Type B pancreatic cell (in vitro differentiated cells): ENCODE data around the gene TMEM178B. TPM values are rescaled to one million over a fixed set of nuclear protein-coding genes. Genes with fewer than 3 reads are reported as not detected.

Experiments used
- DNase-seq: peaks from one replicate; pipeline ENCODE4 v3.0.0; 2021; ENCODE audit warnings: mixed read lengths; ENCODE audit not compliant: unreplicated experiment; ENCODE audit errors: extremely low spot score
- H3K27ac Mint-ChIP-seq: 2 replicates; pipeline ENCODE4 v1.8.0; 2021; ENCODE audit warnings: mild to moderate bottlenecking, mixed read lengths
- H3K27me3 Mint-ChIP-seq: 2 replicates; pipeline ENCODE4 v1.8.0; 2021; ENCODE audit warnings: mixed read lengths
- H3K36me3 Mint-ChIP-seq: 2 replicates; pipeline ENCODE4 v1.8.0; 2021; ENCODE audit warnings: mixed read lengths
- H3K4me1 Mint-ChIP-seq: one replicate; pipeline ENCODE4 v1.8.0; 2021; ENCODE audit warnings: mixed read lengths; ENCODE audit not compliant: unreplicated experiment
- H3K4me3 Mint-ChIP-seq: 2 replicates; pipeline ENCODE4 v1.8.0; 2021; ENCODE audit warnings: mild to moderate bottlenecking, mixed read lengths
- H3K9me3 Mint-ChIP-seq: 2 replicates; pipeline ENCODE4 v1.8.0; 2021; ENCODE audit warnings: mixed read lengths
- CTCF ChIP-seq: fragments of 200-600 bp; sonication (generic); conservative IDR thresholded peaks from 2 replicates; pipeline ENCODE4 v1.5.0; 2021; ENCODE audit warnings: antibody characterized with exemption, mild to moderate bottlenecking
- total RNA-seq: library from RNA; stranded (reverse); gene quantifications from 2 replicates; pipeline ENCODE4 v1.2.1, GENCODE V29; 2021; ENCODE audit warnings: low replicate concordance

The TMEM178B gene
- total RNA-seq, 1 donor from 2014 or later: 8.7 TPM

- H3K27me3 Mint-ChIP-seq: peaks cover 3% of the 10 kb centered on the region
- no peaks in the 10 kb centered on the region for H3K4me1 Mint-ChIP-seq
- no peaks in the 10 kb centered on the region for H3K36me3 Mint-ChIP-seq
- H3K9me3 Mint-ChIP-seq: no peaks in the 10 kb centered on the region
- DNase-seq: no peak
- TF ChIP-seq CTCF: no peak
- H3K27ac Mint-ChIP-seq: no peak overlapping the region
- H3K4me3 Mint-ChIP-seq: no peak overlapping the region
These were observed 158.6 kb downstream of the TMEM178B start for GRCh38 chr7:141232286-141233051.

- TF ChIP-seq CTCF: no peak
- no peak overlapping the region for H3K27ac Mint-ChIP-seq
- H3K27me3 Mint-ChIP-seq: peaks cover 3% of the 10 kb centered on the region
- no peaks in the 10 kb centered on the region for H3K9me3 Mint-ChIP-seq
- no peak overlapping the region for H3K4me3 Mint-ChIP-seq
- no peaks in the 10 kb centered on the region for H3K36me3 Mint-ChIP-seq
- no peaks in the 10 kb centered on the region for H3K4me1 Mint-ChIP-seq
- DNase-seq: no peak
These were observed 160.7 kb downstream of the TMEM178B start for GRCh38 chr7:141234335-141235105.

- DNase-seq: no peak
- Mint-ChIP-seq H3K27me3 (peaks cover 3% of the 10 kb centered on the region), H3K4me3 (no peak overlapping the region), H3K9me3 (no peaks in the 10 kb centered on the region), H3K36me3 (no peaks in the 10 kb centered on the region), H3K27ac (no peak overlapping the region), H3K4me1 (no peaks in the 10 kb centered on the region)
- TF ChIP-seq CTCF: no peak
These were observed 161.8 kb downstream of the TMEM178B start for GRCh38 chr7:141235656-141236055.

GRCh38 chr7:141238596-141239243 lies 164.9 kb downstream of the TMEM178B start:
- no peak overlapping the region for H3K4me3 Mint-ChIP-seq
- H3K27me3 Mint-ChIP-seq: no peaks in the 10 kb centered on the region
- no peak for TF ChIP-seq CTCF
- no peaks in the 10 kb centered on the region for H3K36me3 Mint-ChIP-seq
- no peaks in the 10 kb centered on the region for H3K9me3 Mint-ChIP-seq
- no peak for DNase-seq
- no peaks in the 10 kb centered on the region for H3K4me1 Mint-ChIP-seq
- no peak overlapping the region for H3K27ac Mint-ChIP-seq

GRCh38 chr7:141239661-141240060 lies 165.8 kb downstream of the TMEM178B start:
- DNase-seq: no peak
- TF ChIP-seq CTCF: no peak
- H3K4me1 Mint-ChIP-seq: no peaks in the 10 kb centered on the region
- H3K9me3 Mint-ChIP-seq: no peaks in the 10 kb centered on the region
- H3K4me3 Mint-ChIP-seq: no peak overlapping the region
- no peak overlapping the region for H3K27ac Mint-ChIP-seq
- H3K36me3 Mint-ChIP-seq: no peaks in the 10 kb centered on the region
- H3K27me3 Mint-ChIP-seq: no peaks in the 10 kb centered on the region
